ENCODE measurements around the gene NEURL3.

NEURL3 gene

DNA sequence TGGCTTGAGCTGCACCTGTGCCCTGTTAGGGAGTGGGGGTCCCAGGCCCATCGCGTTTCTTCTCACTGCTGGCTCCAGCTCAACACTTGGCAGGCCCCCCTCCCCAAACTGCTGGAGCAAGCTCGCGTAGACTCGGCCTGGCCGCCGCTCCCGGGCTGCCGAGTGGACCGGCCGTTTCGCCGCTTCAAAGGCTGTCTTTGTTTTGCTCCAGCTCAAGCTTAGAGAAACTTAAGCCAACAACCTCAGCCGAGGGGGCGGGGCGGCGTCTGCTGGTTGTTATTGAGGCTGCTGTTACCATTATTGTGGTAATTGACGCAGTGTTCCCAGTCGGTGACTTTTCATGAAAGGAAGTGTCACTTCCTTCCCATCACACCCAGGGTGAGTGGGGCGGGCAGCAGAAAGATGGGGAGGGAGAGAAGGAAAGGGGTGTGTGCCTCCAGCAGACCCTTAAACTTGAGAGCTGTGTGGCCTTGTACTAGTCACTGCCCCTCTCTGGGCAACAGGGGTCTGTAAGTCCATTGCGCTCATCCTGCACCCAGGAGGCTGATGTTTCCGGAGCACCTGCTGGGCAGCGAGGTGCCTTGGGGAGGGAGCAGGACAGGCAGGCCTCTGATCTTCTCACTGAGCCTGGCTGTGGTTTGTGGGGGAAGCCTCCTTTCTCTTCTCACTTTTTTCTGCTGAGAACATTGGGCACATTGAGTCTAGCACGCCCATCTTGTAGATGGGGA, 33.5 kb upstream of the NEURL3 start:
- peak overlapping the region; percentile 80 for H3K4me3 ChIP-seq (ENCODE audit: control insufficient read depth, low read depth, low read length)
- TF ChIP-seq CTCF (IDR thresholded peaks at IDR 0.05; ENCODE audit: control insufficient read depth, insufficient read depth, low read depth, low read length, missing control alignments): no peak
- no peak for DNase-seq (ENCODE audit: low read depth)

- TF ChIP-seq CTCF (IDR thresholded peaks at IDR 0.05; ENCODE audit: control insufficient read depth, insufficient read depth, low read depth, low read length, missing control alignments): no peak
- no peak for DNase-seq (ENCODE audit: low read depth)
- peak overlapping the region; percentile 80 for H3K4me3 ChIP-seq (ENCODE audit: control insufficient read depth, low read depth, low read length)
These were observed 32.8 kb upstream of the NEURL3 start for GRCh38 chr2:96537734-96538486.

DNA sequence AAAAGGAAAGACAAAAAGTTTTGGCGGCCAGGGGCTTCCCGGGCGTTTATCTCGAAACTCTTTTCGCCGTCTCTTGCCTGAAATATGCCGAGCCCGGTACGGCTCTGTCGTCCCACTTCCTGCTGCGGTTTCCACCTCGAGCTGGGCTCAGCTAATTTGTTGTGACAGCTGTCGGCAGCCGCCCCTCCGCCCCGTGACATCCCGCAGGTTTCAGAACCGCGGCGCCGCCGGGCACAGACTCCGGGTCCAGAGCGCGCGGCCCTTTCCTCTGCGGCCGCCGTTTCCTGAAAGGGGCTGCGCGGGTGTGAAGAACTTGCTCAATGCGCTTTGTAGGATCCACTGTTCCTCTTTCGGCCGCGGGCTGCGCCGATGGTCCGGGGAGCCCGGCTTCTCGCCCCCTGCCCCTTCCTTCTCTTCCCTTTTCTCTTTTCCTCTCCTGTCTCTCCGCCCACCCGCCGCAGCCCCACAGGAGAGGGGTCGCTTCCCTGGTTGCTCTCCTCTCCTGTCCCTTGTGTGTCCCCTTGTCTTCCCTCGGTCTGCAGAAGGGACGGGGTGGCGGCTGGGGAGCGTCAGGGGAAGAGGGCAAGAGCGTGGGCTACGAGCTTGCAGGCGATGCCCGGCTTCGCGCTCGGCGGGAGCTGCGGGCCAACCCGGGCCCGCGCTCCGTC, 32.0 kb upstream of the NEURL3 start:
- H3K4me3 ChIP-seq (ENCODE audit: control insufficient read depth, low read depth, low read length): peak overlapping the region; percentile 80
- no peak for DNase-seq (ENCODE audit: low read depth)
- no peak for TF ChIP-seq CTCF (IDR thresholded peaks at IDR 0.05; ENCODE audit: control insufficient read depth, insufficient read depth, low read depth, low read length, missing control alignments)

DNA sequence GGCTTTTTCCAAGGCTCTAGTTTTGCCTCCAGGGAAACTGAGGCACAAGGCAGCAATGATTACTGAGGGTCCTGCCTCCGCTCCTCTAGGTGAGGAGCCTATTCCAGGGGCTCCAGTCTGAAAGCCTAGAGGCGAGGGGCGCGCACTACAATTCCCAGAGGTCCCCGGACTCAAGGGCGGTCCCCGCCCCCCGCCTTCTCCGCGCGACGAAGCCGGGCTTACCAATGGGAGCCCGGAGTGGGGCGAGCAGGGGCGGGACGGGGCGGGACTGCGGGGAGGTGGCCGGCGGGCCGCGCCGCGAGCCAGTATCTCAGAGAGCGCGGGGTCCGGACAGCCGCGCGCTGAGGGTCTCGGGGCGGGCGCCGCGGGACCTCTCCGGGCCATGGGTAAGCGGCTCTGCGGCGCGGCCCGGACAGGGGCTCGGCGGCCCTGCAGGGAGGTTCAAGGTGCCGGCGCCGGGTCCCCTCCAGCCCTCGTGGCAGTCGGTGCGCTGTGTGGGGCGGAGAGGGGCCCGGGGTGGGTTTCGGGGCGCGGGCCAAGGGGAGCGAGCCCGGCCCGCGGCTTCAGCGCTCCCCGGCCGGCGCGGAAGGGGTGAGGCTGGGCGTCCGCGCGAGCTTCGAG, 31.4 kb upstream of the NEURL3 start, which contains the start of gene ARID5A:
Gene ARID5A (plus strand): TSS at position 308 of the 621 bp plus-strand sequence. CDS start 75 bp downstream, at position 383.
- peak; percentile 35 for TF ChIP-seq CTCF (IDR thresholded peaks at IDR 0.05; ENCODE audit: control insufficient read depth, insufficient read depth, low read depth, low read length, missing control alignments)
- H3K4me3 ChIP-seq (ENCODE audit: control insufficient read depth, low read depth, low read length): peak within 1 kb of the TSS; percentile 80
- no peak for DNase-seq (ENCODE audit: low read depth)

GRCh38 chr2:96535331-96535730, 30.2 kb upstream of the NEURL3 start:
- TF ChIP-seq CTCF (IDR thresholded peaks at IDR 0.05; ENCODE audit: control insufficient read depth, insufficient read depth, low read depth, low read length, missing control alignments): no peak
- H3K4me3 ChIP-seq (ENCODE audit: control insufficient read depth, low read depth, low read length): no peak overlapping the region
- DNase-seq (ENCODE audit: low read depth): no peak

DNA sequence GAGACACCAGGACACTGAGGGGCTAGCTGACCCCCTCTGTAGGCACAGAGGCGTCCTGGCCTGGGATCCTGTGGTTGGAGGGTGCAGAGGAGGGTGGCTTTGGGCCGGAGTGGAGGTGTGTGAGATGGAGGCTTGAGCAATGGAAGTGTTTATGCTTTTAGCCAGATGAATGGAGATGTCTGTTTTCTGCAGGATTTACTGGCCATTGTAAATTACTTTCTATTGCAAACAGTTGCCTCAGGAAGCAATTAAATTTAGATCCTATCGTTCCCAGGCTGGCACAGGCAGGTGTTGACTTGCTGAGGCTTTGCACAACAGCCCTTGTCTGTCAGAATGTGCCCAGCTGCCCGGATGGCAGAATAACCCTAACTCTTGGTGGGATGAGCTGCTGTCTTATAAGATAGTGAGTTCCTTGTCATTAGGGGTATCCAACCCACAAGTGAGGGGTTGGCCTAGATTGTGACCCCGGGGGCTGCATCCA, 29.6 kb upstream of the NEURL3 start:
- H3K4me3 ChIP-seq (ENCODE audit: control insufficient read depth, low read depth, low read length): no peak overlapping the region
- no peak for TF ChIP-seq CTCF (IDR thresholded peaks at IDR 0.05; ENCODE audit: control insufficient read depth, insufficient read depth, low read depth, low read length, missing control alignments)
- DNase-seq (ENCODE audit: low read depth): no peak

All from AG09309 (cell line).